ENCODE data around the gene SLC28A3.

The SLC28A3 gene

GRCh38 chr9:84301851-84302250 is 38.7 kb downstream of the SLC28A3 start:
- in situ Hi-C loops (cut with HindIII; ENCODE audit: low sequenced_read_pairs): no loop called here

GRCh38 chr9:84300271-84300670 is 40.3 kb downstream of the SLC28A3 start:
- in situ Hi-C loops (cut with HindIII; ENCODE audit: low sequenced_read_pairs): no loop called here

GRCh38 chr9:84297162-84297821 is 43.3 kb downstream of the SLC28A3 start:
- in situ Hi-C loops (cut with HindIII; ENCODE audit: low sequenced_read_pairs): no loop called here

- in situ Hi-C loops (cut with HindIII; ENCODE audit: low sequenced_read_pairs): no loop called here
Measured at GRCh38 chr9:84296146-84296843, 44.3 kb downstream of the SLC28A3 start.

GRCh38 chr9:84294241-84294950 is 46.2 kb downstream of the SLC28A3 start:
- in situ Hi-C loops (cut with HindIII; ENCODE audit: low sequenced_read_pairs): no loop called here

GRCh38 chr9:84293001-84293798 is 47.4 kb downstream of the SLC28A3 start:
- in situ Hi-C loops (cut with HindIII; ENCODE audit: low sequenced_read_pairs): no loop called here

- in situ Hi-C loops (cut with HindIII; ENCODE audit: low sequenced_read_pairs): no loop called here
Measured at GRCh38 chr9:84285381-84285780, 55.2 kb downstream of the SLC28A3 start.

- in situ Hi-C loops (cut with HindIII; ENCODE audit: low sequenced_read_pairs): no loop called here
Measured at GRCh38 chr9:84283946-84284345, 56.6 kb downstream of the SLC28A3 start.

GRCh38 chr9:84278130-84278529 is 62.4 kb downstream of the SLC28A3 start:
- in situ Hi-C loops (cut with HindIII; ENCODE audit: low sequenced_read_pairs): no loop called here

- in situ Hi-C loops (cut with HindIII; ENCODE audit: low sequenced_read_pairs): no loop called here
Measured at GRCh38 chr9:84277646-84278045, 62.9 kb downstream of the SLC28A3 start.

- in situ Hi-C loops (cut with HindIII; ENCODE audit: low sequenced_read_pairs): no loop called here
Measured at GRCh38 chr9:84276741-84277140, 63.8 kb downstream of the SLC28A3 start.

- in situ Hi-C loops (cut with HindIII; ENCODE audit: low sequenced_read_pairs): loop anchor here (25.0 kb wide), 1 partner anchor 335 kb away; no protein-coding TSS in a partner anchor
Measured at GRCh38 chr9:84271921-84272556, 68.5 kb downstream of the SLC28A3 start.

GRCh38 chr9:84271531-84271900 is 69.0 kb downstream of the SLC28A3 start:
- in situ Hi-C loops (cut with HindIII; ENCODE audit: low sequenced_read_pairs): loop anchor here (25.0 kb wide), 1 partner anchor 334 kb away; no protein-coding TSS in a partner anchor

- in situ Hi-C loops (cut with HindIII; ENCODE audit: low sequenced_read_pairs): loop anchor here (25.0 kb wide), 1 partner anchor 334 kb away; no protein-coding TSS in a partner anchor
Measured at GRCh38 chr9:84270847-84271530, 69.6 kb downstream of the SLC28A3 start.

GRCh38 chr9:84266087-84266561 is 74.4 kb downstream of the SLC28A3 start:
- in situ Hi-C loops (cut with HindIII; ENCODE audit: low sequenced_read_pairs): loop anchor here (25.0 kb wide), 1 partner anchor 329 kb away; no protein-coding TSS in a partner anchor

GRCh38 chr9:84264307-84265029 is 76.1 kb downstream of the SLC28A3 start:
- in situ Hi-C loops (cut with HindIII; ENCODE audit: low sequenced_read_pairs): loop anchor here (5.0 to 25.0 kb wide), 2 partner anchors 53 to 327 kb away; no protein-coding TSS in a partner anchor

GRCh38 chr9:84261070-84261746 is 79.3 kb downstream of the SLC28A3 start:
- in situ Hi-C loops (cut with HindIII; ENCODE audit: low sequenced_read_pairs): loop anchor here (5.0 to 25.0 kb wide), 2 partner anchors 56 to 324 kb away; no protein-coding TSS in a partner anchor

- in situ Hi-C loops (cut with HindIII; ENCODE audit: low sequenced_read_pairs): loop anchor here (25.0 kb wide), 1 partner anchor 321 kb away; no protein-coding TSS in a partner anchor
Measured at GRCh38 chr9:84258371-84258770, 82.2 kb downstream of the SLC28A3 start.
